Measurements from ENCODE around the gene SPECC1L.

DNA sequence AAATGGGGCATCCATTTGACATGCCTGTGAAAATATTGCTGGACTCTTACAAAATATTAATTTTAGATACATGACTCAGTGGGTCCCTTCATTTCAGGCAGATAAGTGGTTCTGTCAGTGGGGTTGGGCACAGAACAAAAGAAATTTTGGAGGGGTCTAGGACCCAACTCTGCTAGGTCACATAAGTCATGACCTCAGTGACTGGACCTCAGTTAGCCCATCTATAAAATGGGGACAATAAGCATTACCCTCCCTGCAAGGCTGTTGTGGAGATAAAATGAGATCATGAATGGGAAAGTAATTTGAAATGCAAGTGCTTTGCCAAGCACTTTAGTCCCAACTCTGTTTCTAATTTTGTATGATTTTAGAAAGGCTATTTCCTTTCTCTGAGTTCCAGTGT, 180.5 kb downstream of the SPECC1L start:
- TF ChIP-seq, protein P1, sequence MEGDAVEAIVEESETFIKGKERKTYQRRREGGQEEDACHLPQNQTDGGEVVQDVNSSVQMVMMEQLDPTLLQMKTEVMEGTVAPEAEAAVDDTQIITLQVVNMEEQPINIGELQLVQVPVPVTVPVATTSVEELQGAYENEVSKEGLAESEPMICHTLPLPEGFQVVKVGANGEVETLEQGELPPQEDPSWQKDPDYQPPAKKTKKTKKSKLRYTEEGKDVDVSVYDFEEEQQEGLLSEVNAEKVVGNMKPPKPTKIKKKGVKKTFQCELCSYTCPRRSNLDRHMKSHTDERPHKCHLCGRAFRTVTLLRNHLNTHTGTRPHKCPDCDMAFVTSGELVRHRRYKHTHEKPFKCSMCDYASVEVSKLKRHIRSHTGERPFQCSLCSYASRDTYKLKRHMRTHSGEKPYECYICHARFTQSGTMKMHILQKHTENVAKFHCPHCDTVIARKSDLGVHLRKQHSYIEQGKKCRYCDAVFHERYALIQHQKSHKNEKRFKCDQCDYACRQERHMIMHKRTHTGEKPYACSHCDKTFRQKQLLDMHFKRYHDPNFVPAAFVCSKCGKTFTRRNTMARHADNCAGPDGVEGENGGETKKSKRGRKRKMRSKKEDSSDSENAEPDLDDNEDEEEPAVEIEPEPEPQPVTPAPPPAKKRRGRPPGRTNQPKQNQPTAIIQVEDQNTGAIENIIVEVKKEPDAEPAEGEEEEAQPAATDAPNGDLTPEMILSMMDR (IDR thresholded peaks at IDR 0.05): no peak
- TF ChIP-seq EP300 (IDR thresholded peaks at IDR 0.05): no peak
- no peak for TF ChIP-seq POLR2A (IDR thresholded peaks at IDR 0.05)

Measured in tibial nerve (tissue), 4 donors.